HFFc6 (cell line): Measurements from ENCODE around the gene MYO1D. TPM values are rescaled to one million over a fixed set of nuclear protein-coding genes. Genes with fewer than 3 reads are reported as not detected.

Source experiments
- DNase-seq: peaks from one replicate; pipeline ENCODE4 v3.0.0-alpha.2; 2018
- H3K27ac Mint-ChIP-seq: 2 replicates; pipeline ENCODE4 v1.8.0; 2020; ENCODE audit warnings: mild to moderate bottlenecking, mixed read lengths
- H3K27me3 Mint-ChIP-seq: 2 replicates; pipeline ENCODE4 v1.8.0; 2021; ENCODE audit warnings: mild to moderate bottlenecking, moderate library complexity, mixed read lengths; ENCODE audit not compliant: insufficient read depth
- H3K36me3 Mint-ChIP-seq: 2 replicates; pipeline ENCODE4 v1.8.0; 2021; ENCODE audit warnings: low read depth, mixed read lengths
- H3K4me1 Mint-ChIP-seq: 2 replicates; pipeline ENCODE4 v1.8.0; 2020; ENCODE audit warnings: low read depth, mixed read lengths
- H3K4me3 Mint-ChIP-seq: 2 replicates; pipeline ENCODE4 v1.8.0; 2020; ENCODE audit warnings: mild to moderate bottlenecking, moderate library complexity, mixed read lengths
- H3K9me3 Mint-ChIP-seq: 2 replicates; pipeline ENCODE4 v1.8.0; 2020; ENCODE audit warnings: mild to moderate bottlenecking, mixed read lengths
- total RNA-seq, 6 experiments: library from RNA; stranded (reverse); fragmentation: NEBNext Ultra II Directional; extraction: Animal tissue kit (Norgen Biotek cat#: 25700); gene quantifications; 2 replicates in 1 of 6; 3 replicates in 5 of 6; pipeline ENCODE4 v1.2.3, GENCODE V29; 2021
- TF ChIP-seq, protein P1 (sequence below): fragments of 200-600 bp; sonication (generic); IDR thresholded peaks from 2 replicates; pipeline ENCODE4 v1.5.0; 2021; ENCODE audit warnings: antibody characterized with exemption, mild to moderate bottlenecking

MYO1D gene
- total RNA-seq, 6 experiments from 2014 or later, result 3.8 to 28.8 (median 4.8) TPM

DNA sequence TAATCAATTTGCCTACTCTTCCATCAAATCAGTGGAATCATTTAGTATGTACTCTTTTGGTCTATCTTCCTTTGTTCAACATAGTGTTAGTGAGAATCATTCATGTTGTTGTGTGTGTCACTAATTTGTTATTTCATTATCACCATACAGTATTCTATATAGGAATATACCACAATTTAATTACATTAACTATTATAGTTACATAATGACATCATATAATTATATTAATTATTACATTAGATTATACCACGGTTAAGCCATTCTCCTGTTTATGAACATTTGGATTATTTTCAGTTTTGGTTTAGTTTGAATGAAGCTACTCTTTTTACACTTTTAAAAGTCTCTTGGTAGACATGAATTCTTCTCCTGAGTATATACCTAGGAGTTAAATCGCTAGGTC is 40.4 kb downstream of the MYO1D start:
- TF ChIP-seq, protein P1, sequence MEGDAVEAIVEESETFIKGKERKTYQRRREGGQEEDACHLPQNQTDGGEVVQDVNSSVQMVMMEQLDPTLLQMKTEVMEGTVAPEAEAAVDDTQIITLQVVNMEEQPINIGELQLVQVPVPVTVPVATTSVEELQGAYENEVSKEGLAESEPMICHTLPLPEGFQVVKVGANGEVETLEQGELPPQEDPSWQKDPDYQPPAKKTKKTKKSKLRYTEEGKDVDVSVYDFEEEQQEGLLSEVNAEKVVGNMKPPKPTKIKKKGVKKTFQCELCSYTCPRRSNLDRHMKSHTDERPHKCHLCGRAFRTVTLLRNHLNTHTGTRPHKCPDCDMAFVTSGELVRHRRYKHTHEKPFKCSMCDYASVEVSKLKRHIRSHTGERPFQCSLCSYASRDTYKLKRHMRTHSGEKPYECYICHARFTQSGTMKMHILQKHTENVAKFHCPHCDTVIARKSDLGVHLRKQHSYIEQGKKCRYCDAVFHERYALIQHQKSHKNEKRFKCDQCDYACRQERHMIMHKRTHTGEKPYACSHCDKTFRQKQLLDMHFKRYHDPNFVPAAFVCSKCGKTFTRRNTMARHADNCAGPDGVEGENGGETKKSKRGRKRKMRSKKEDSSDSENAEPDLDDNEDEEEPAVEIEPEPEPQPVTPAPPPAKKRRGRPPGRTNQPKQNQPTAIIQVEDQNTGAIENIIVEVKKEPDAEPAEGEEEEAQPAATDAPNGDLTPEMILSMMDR, result no peak
- H3K4me3 Mint-ChIP-seq, result no peak overlapping the region
- H3K36me3 Mint-ChIP-seq, result no peaks in the 10 kb centered on the region
- no peaks in the 10 kb centered on the region for H3K9me3 Mint-ChIP-seq
- peaks cover 2% of the 10 kb centered on the region; the same call in 1 of the 2 replicates for H3K27me3 Mint-ChIP-seq
- no peak for DNase-seq
- H3K4me1 Mint-ChIP-seq, result no peaks in the 10 kb centered on the region; the same call in 1 of the 2 replicates
- H3K27ac Mint-ChIP-seq, result no peak overlapping the region

DNA sequence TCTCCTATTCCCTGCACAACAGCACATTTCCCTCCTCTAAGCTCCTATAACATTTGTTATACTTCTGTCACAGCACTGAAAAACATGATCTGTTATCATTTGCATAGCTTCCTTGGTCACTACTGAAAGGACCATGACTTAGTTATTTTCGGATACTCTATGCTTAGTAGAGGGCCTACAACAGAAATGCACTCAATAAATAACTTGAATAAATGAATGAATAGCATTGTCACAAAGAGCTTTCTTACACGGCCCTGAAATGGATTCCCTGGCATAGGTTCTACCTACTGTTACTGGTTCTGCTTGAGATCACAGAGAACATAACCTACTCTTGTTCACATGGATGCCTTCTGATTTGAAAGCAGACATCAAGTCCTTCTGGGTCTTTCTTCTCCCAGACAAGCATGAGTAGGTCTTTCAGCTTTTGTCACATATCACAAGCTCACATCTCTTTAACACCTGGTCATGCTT is 41.6 kb downstream of the MYO1D start:
- H3K9me3 Mint-ChIP-seq, result no peaks in the 10 kb centered on the region
- H3K36me3 Mint-ChIP-seq, result no peaks in the 10 kb centered on the region
- H3K27me3 Mint-ChIP-seq, result peaks cover 2% of the 10 kb centered on the region; the same call in 1 of the 2 replicates
- TF ChIP-seq, protein P1, result no peak
- H3K4me3 Mint-ChIP-seq, result no peak overlapping the region
- no peak for DNase-seq
- no peak overlapping the region for H3K27ac Mint-ChIP-seq
- H3K4me1 Mint-ChIP-seq, result no peaks in the 10 kb centered on the region; the same call in 1 of the 2 replicates

DNA sequence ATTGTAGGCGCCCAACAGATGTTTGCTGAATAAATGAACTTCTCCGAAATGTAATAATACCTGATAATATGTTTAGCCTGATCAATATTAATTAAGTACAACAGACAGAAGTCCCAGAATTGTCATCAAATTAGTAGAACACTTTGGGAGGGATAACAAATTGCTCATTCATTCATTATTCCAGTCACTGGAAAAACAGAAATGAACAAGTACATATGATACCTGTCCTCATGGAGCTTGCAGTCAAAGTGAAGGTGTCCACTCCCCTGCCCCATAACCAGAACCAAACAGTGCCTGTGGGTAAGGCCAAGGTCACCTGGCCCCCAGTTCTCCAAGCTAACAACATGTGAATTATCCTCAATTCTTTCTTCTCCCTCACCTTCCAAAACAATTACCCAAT is 42.8 kb downstream of the MYO1D start:
- Mint-ChIP-seq H3K9me3 (no peaks in the 10 kb centered on the region), H3K4me1 (no peaks in the 10 kb centered on the region; the same call in 1 of the 2 replicates), H3K27me3 (peaks cover 2% of the 10 kb centered on the region; the same call in 1 of the 2 replicates), H3K36me3 (no peaks in the 10 kb centered on the region), H3K4me3 (no peak overlapping the region), H3K27ac (no peak overlapping the region)
- DNase-seq, result no peak
- TF ChIP-seq, protein P1, result no peak

DNA sequence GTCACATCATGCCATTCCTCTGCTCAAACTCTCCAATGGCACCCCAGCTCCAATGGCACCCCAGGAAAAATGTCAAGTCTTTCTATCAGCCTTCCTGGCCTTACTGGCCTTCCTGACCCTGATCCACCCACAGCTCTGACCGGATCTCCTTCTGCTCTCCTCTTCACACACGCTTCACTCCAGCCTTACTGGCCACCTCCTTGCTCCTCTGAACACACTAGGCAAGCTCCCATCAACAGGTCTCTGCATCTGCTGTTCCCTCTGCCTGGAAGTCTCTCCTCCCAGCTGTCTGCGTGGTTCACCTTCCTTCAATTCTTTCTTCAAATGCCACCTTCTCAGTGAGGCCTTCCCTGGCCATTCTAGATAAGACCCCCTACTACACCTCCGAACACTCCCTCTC is 43.4 kb downstream of the MYO1D start:
- no peaks in the 10 kb centered on the region for H3K36me3 Mint-ChIP-seq
- TF ChIP-seq, protein P1, result no peak
- peaks cover 6% of the 10 kb centered on the region; the same call in 1 of the 2 replicates for H3K4me1 Mint-ChIP-seq
- no peaks in the 10 kb centered on the region for H3K9me3 Mint-ChIP-seq
- no peak for DNase-seq
- H3K27me3 Mint-ChIP-seq, result peaks cover 2% of the 10 kb centered on the region; the same call in 1 of the 2 replicates
- H3K27ac Mint-ChIP-seq, result no peak overlapping the region
- H3K4me3 Mint-ChIP-seq, result no peak overlapping the region

DNA sequence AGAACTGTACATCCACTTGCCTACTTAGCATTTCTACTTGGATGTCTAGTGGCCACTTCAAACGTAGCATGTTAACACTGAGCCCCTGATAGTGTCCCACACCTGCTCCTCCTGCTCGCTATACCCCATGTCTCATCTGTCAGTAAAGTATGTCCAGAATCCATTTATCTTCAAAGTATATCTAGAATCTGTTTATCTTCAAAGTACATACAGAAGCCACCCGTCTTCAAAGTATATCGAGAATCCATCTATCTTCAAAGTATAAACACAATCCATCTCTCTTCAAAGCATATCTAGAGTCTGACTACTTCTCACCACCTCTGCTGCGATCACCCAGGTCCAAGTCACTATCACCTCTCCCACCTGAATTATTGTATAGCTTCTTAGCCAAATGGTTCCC is 43.8 kb downstream of the MYO1D start:
- Mint-ChIP-seq H3K4me1 (peaks cover 7% of the 10 kb centered on the region; the same call in 1 of the 2 replicates), H3K9me3 (no peaks in the 10 kb centered on the region), H3K27me3 (peaks cover 2% of the 10 kb centered on the region; the same call in 1 of the 2 replicates), H3K27ac (no peak overlapping the region), H3K4me3 (no peak overlapping the region), H3K36me3 (no peaks in the 10 kb centered on the region)
- no peak for DNase-seq
- TF ChIP-seq, protein P1, result no peak
